DOHH2 (cell line): ENCODE results near the gene PCDH9.

Experiments
- EZH2phosphoT487 ChIP-seq: fragments of 200-600 bp; sonication (generic); IDR thresholded peaks from 2 replicates; pipeline ENCODE4 v1.6.1; 2017; ENCODE audit warnings: borderline replicate concordance, mild to moderate bottlenecking, antibody characterized with exemption, low read length, moderate library complexity, mixed read lengths
- TF ChIP-seq, protein P1 (sequence below): fragments of 200-600 bp; sonication (generic); IDR thresholded peaks from one replicate; pipeline ENCODE4 v1.5.1; 2014; ENCODE audit warnings: antibody characterized with exemption, mild to moderate bottlenecking, low read depth, low read length; ENCODE audit not compliant: poor library complexity, severe bottlenecking

DNA sequence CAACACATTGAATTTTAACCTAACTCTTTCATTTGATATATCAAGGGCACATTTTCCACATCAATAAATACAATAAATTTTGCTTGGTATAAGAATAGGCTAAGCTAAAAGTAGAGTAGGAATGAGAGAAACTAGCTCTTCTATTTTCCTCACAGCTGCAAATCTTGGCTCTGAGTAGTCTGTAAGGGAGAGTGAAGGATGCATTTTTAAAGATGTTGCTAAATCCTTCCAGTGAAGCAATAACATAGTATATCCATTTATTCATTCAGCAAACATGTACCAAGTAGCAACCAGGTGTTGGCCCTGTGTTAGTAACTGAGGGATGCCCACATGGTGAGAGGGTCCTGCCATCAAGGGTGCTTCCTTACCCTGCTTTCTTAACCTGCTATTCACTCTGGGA, 799.9 kb downstream of the PCDH9 start:
- TF ChIP-seq EZH2phosphoT487: no peak
- TF ChIP-seq, protein P1, sequence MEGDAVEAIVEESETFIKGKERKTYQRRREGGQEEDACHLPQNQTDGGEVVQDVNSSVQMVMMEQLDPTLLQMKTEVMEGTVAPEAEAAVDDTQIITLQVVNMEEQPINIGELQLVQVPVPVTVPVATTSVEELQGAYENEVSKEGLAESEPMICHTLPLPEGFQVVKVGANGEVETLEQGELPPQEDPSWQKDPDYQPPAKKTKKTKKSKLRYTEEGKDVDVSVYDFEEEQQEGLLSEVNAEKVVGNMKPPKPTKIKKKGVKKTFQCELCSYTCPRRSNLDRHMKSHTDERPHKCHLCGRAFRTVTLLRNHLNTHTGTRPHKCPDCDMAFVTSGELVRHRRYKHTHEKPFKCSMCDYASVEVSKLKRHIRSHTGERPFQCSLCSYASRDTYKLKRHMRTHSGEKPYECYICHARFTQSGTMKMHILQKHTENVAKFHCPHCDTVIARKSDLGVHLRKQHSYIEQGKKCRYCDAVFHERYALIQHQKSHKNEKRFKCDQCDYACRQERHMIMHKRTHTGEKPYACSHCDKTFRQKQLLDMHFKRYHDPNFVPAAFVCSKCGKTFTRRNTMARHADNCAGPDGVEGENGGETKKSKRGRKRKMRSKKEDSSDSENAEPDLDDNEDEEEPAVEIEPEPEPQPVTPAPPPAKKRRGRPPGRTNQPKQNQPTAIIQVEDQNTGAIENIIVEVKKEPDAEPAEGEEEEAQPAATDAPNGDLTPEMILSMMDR: no peak
